SU-DHL-6 (cell line): Measurements from ENCODE around the gene LAS1L.

Experiments
- H2AFZ ChIP-seq: fragments of 200-600 bp; sonication (generic); 2 replicates; pipeline ENCODE4 v1.6.1; 2014; ENCODE audit warnings: low read depth, mild to moderate bottlenecking, moderate library complexity, mixed read lengths, antibody characterized with exemption, low read length; ENCODE audit not compliant: severe bottlenecking
- H3F3A ChIP-seq: fragments of 200-600 bp; shearing (Covaris generic); 2 replicates; pipeline ENCODE4 v1.6.0; 2016; ENCODE audit warnings: antibody characterized with exemption, mild to moderate bottlenecking; ENCODE audit not compliant: insufficient read depth
- H3K27ac ChIP-seq: fragments of 200-600 bp; sonication (generic); 2 replicates; pipeline ENCODE4 v1.5.1; 2016; ENCODE audit warnings: low read depth, mild to moderate bottlenecking, low read length, moderate library complexity, mixed read lengths
- H3K27me3 ChIP-seq: fragments of 200-600 bp; sonication (generic), shearing (Covaris generic); 2 replicates; pipeline ENCODE4 v1.6.0; 2014; ENCODE audit warnings: mild to moderate bottlenecking, low read length
- H3K36me3 ChIP-seq: fragments of 200-600 bp; sonication (generic); 2 replicates; pipeline ENCODE4 v1.6.1; 2014; ENCODE audit warnings: mild to moderate bottlenecking, low read length, mixed read lengths
- H3K4me2 ChIP-seq: fragments of 300-600, 200-600 bp; shearing (Covaris generic), sonication (generic); 2 replicates; pipeline ENCODE4 v1.6.0; 2014; ENCODE audit warnings: low read length, low read depth, mild to moderate bottlenecking; ENCODE audit not compliant: poor library complexity, severe bottlenecking
- H3K4me3 ChIP-seq: fragments of 200-600 bp; sonication (generic); 2 replicates; pipeline ENCODE4 v1.5.1; 2014; ENCODE audit warnings: antibody characterized with exemption, low read length, mild to moderate bottlenecking, mixed read lengths; ENCODE audit not compliant: insufficient read depth, poor library complexity, severe bottlenecking
- H3K79me2 ChIP-seq: fragments of 200-600 bp; sonication (generic); 2 replicates; pipeline ENCODE4 v1.6.1; 2014; ENCODE audit warnings: mild to moderate bottlenecking, low read length, moderate library complexity; ENCODE audit not compliant: insufficient read depth
- H3K9ac ChIP-seq: fragments of 200-600 bp; sonication (generic); 2 replicates; pipeline ENCODE4 v1.7.0; 2014; ENCODE audit warnings: mild to moderate bottlenecking, low read length
- H3K9me2 ChIP-seq: fragments of 200-600 bp; sonication (generic); replicated peaks from 2 replicates; pipeline ENCODE4 v1.6.1; 2014; ENCODE audit warnings: low read length; ENCODE audit not compliant: insufficient read depth
- H3K9me3 ChIP-seq: fragments of 200-600 bp; sonication (generic); 2 replicates; pipeline ENCODE4 v1.6.1; 2014; ENCODE audit warnings: low read length, mixed read lengths; ENCODE audit not compliant: insufficient read depth
- H4K20me1 ChIP-seq: fragments of 200-600 bp; sonication (generic); 2 replicates; pipeline ENCODE4 v1.6.1; 2014; ENCODE audit warnings: low read depth, mild to moderate bottlenecking, antibody characterized with exemption, low read length, moderate library complexity, mixed read lengths
- EZH2phosphoT487 ChIP-seq: fragments of 200-600 bp; sonication (generic), shearing (Covaris generic); conservative IDR thresholded peaks from 2 replicates; pipeline ENCODE4 v1.6.1; 2018; ENCODE audit warnings: mild to moderate bottlenecking, antibody characterized with exemption, low read length, moderate library complexity, mixed read lengths
- TF ChIP-seq, protein P1 (sequence below): fragments of 200-600 bp; sonication (generic); IDR thresholded peaks from one replicate; pipeline ENCODE4 v1.5.1; 2017; ENCODE audit warnings: antibody characterized with exemption, mild to moderate bottlenecking, low read length, moderate library complexity; ENCODE audit not compliant: insufficient read depth, poor library complexity, severe bottlenecking

Gene LAS1L

DNA sequence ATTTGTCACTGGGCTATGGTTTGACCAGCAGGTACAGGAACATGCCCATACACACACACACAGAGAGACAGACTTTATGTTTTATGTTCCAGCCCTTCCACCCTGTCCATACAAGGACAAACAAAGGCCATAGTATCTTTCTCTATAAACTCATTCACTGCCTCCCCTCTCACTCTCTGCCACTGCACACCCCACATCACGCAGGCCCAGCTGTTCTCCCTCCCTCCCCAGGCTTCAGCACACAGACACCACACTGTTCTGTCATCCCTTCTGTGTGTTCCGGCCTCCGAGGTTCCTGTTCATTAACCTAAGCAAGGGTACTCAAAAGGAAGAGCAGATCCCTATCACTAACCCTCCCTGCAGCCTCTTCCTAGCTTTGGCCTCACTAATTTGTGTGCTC, 17.8 kb downstream of the LAS1L start:
- no peaks in the 10 kb centered on the region for H3K9me3 ChIP-seq
- no peaks in the 10 kb centered on the region for H3K9me2 ChIP-seq
- no peaks in the 10 kb centered on the region for H4K20me1 ChIP-seq
- TF ChIP-seq, protein P1, sequence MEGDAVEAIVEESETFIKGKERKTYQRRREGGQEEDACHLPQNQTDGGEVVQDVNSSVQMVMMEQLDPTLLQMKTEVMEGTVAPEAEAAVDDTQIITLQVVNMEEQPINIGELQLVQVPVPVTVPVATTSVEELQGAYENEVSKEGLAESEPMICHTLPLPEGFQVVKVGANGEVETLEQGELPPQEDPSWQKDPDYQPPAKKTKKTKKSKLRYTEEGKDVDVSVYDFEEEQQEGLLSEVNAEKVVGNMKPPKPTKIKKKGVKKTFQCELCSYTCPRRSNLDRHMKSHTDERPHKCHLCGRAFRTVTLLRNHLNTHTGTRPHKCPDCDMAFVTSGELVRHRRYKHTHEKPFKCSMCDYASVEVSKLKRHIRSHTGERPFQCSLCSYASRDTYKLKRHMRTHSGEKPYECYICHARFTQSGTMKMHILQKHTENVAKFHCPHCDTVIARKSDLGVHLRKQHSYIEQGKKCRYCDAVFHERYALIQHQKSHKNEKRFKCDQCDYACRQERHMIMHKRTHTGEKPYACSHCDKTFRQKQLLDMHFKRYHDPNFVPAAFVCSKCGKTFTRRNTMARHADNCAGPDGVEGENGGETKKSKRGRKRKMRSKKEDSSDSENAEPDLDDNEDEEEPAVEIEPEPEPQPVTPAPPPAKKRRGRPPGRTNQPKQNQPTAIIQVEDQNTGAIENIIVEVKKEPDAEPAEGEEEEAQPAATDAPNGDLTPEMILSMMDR = no peak
- no peak for TF ChIP-seq EZH2phosphoT487
- no peak overlapping the region for H2AFZ ChIP-seq
- H3K27me3 ChIP-seq = no peaks in the 10 kb centered on the region
- H3K4me2 ChIP-seq = no peak overlapping the region
- H3K27ac ChIP-seq = no peak overlapping the region
- H3K79me2 ChIP-seq = no peaks in the 10 kb centered on the region
- H3K4me3 ChIP-seq = no peak overlapping the region
- H3K9ac ChIP-seq = no peak overlapping the region
- no peaks in the 10 kb centered on the region for H3K36me3 ChIP-seq
- H3F3A ChIP-seq = no peaks in the 10 kb centered on the region

DNA sequence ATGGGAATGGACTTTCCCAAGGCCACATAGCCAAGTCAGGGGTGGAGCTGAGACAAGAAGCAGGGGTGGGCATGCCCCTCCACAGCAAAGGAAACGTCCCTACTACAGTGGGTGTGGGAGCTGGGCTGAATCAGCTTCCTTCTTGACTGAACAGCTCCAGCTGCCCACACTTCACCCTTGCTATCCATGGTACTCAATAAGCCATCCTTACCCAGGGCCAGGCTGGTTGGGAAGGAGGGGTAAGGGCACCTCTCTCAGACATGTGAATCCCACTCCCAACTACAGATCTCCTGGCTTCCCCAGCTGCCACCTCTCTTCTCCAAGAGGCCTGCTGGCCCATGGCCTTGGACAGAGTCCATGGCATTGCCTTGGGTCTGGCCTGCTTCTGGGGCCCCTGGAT, 21.0 kb downstream of the LAS1L start:
- Histone ChIP-seq H4K20me1 (no peaks in the 10 kb centered on the region), H3K79me2 (no peaks in the 10 kb centered on the region), H3K9me3 (no peaks in the 10 kb centered on the region), H3K27me3 (no peaks in the 10 kb centered on the region), H3K9me2 (no peaks in the 10 kb centered on the region), H3K4me2 (no peak overlapping the region), H3K36me3 (no peaks in the 10 kb centered on the region), H3K27ac (no peak overlapping the region), H2AFZ (no peak overlapping the region), H3F3A (no peaks in the 10 kb centered on the region), H3K9ac (no peak overlapping the region), H3K4me3 (no peak overlapping the region)
- no peak for TF ChIP-seq EZH2phosphoT487
- TF ChIP-seq, protein P1 = no peak

DNA sequence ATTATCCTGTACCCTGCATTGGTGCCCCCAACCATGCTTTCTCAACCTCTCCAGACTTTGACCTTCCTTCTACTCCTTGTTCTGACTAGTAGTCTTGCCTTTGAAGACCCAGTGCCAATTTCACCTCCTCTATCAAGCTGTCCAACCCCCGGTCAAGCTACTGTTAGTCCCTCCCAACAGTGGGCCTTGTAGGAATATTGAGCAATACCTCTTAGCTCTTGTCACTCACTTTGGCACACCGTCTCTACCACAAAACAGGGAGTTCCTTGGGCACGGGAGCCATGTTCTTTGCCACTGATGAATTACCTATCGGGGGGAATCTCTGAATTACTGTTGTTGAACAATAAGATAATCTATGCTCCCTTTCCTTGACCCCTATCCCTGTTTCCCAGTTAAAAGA, 25.2 kb downstream of the LAS1L start:
- no peak overlapping the region for H3K9ac ChIP-seq
- TF ChIP-seq, protein P1 = no peak
- no peak for TF ChIP-seq EZH2phosphoT487
- H3K9me3 ChIP-seq = no peaks in the 10 kb centered on the region
- H3K36me3 ChIP-seq = no peaks in the 10 kb centered on the region
- H3K4me3 ChIP-seq = no peak overlapping the region
- no peaks in the 10 kb centered on the region for H3K9me2 ChIP-seq
- no peaks in the 10 kb centered on the region for H4K20me1 ChIP-seq
- H3K27me3 ChIP-seq = no peaks in the 10 kb centered on the region
- no peak overlapping the region for H2AFZ ChIP-seq
- no peaks in the 10 kb centered on the region for H3F3A ChIP-seq
- no peak overlapping the region for H3K27ac ChIP-seq
- no peaks in the 10 kb centered on the region for H3K79me2 ChIP-seq
- H3K4me2 ChIP-seq = no peak overlapping the region

DNA sequence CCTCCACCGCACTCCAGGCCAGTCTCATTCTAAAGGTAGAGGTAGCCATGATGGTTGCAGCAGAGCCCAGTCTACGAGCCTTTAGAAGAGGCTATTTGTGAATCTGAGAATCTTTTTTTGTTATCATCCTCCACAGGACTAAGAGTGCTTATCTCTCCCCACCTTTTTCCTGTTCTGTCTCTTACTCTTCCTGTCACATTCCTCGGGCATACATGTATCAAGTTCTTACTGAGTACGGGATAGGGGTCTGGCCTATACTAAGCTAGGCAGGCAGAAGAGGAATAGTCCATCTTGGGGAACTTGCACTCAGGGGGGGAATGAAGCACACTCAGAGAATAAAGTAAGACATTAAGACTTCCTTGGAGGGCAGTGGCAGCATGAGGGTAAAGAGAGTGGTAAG, 25.7 kb downstream of the LAS1L start:
- no peaks in the 10 kb centered on the region for H3K36me3 ChIP-seq
- H3K4me3 ChIP-seq = no peak overlapping the region
- no peaks in the 10 kb centered on the region for H3K9me3 ChIP-seq
- TF ChIP-seq, protein P1 = no peak
- no peak for TF ChIP-seq EZH2phosphoT487
- no peak overlapping the region for H2AFZ ChIP-seq
- H4K20me1 ChIP-seq = no peaks in the 10 kb centered on the region
- H3K27ac ChIP-seq = no peak overlapping the region
- no peak overlapping the region for H3K4me2 ChIP-seq
- no peaks in the 10 kb centered on the region for H3F3A ChIP-seq
- H3K9ac ChIP-seq = no peak overlapping the region
- no peaks in the 10 kb centered on the region for H3K27me3 ChIP-seq
- no peaks in the 10 kb centered on the region for H3K79me2 ChIP-seq
- no peaks in the 10 kb centered on the region for H3K9me2 ChIP-seq
